ENCODE measurements around the gene FHIT.

FHIT gene

DNA sequence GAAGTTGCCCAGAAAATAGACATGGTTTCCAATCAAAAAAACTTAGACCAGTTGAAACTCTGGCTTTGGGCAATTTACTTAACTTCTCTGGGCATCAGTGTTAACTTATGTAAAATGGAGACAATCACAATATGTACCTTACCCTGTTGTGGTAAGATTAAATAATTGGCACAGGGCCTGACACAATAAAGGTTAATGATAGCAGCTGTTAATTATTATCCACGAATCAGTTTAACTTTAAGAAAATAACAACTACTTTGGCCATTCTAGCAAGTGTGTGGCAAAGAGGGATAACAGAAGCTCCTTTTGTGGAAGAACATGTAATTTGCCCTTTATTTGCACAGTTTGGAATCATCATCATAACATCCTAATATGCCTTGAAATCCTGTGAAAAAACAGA lies 787.6 kb downstream of the FHIT start:
- CTCF ChIA-PET = no interaction called here
- TF ChIP-seq, protein P1, sequence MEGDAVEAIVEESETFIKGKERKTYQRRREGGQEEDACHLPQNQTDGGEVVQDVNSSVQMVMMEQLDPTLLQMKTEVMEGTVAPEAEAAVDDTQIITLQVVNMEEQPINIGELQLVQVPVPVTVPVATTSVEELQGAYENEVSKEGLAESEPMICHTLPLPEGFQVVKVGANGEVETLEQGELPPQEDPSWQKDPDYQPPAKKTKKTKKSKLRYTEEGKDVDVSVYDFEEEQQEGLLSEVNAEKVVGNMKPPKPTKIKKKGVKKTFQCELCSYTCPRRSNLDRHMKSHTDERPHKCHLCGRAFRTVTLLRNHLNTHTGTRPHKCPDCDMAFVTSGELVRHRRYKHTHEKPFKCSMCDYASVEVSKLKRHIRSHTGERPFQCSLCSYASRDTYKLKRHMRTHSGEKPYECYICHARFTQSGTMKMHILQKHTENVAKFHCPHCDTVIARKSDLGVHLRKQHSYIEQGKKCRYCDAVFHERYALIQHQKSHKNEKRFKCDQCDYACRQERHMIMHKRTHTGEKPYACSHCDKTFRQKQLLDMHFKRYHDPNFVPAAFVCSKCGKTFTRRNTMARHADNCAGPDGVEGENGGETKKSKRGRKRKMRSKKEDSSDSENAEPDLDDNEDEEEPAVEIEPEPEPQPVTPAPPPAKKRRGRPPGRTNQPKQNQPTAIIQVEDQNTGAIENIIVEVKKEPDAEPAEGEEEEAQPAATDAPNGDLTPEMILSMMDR (conservative IDR thresholded peaks at IDR 0.05; ENCODE audit: low read depth) = no peak
- no peak for DNase-seq (ENCODE audit: low spot score)
- no peak overlapping the region for H3K27ac ChIP-seq
- POLR2A ChIA-PET (ENCODE audit: low non-redundant PET) = no interaction called here

GRCh38 chr3:60461267-60461666 lies 790.0 kb downstream of the FHIT start:
- DNase-seq (ENCODE audit: low spot score) = no peak
- ChIA-PET POLR2A (ENCODE audit: low non-redundant PET) (no interaction called here), CTCF (no interaction called here)
- TF ChIP-seq, protein P1 (conservative IDR thresholded peaks at IDR 0.05; ENCODE audit: low read depth) = no peak
- no peak overlapping the region for H3K27ac ChIP-seq

- TF ChIP-seq, protein P1 (conservative IDR thresholded peaks at IDR 0.05; ENCODE audit: low read depth) = no peak
- ChIA-PET POLR2A (ENCODE audit: low non-redundant PET) (no interaction called here), CTCF (no interaction called here)
- no peak for DNase-seq (ENCODE audit: low spot score)
- H3K27ac ChIP-seq = no peak overlapping the region
Observed at GRCh38 chr3:60456180-60456579, 795.1 kb downstream of the FHIT start.

DNA sequence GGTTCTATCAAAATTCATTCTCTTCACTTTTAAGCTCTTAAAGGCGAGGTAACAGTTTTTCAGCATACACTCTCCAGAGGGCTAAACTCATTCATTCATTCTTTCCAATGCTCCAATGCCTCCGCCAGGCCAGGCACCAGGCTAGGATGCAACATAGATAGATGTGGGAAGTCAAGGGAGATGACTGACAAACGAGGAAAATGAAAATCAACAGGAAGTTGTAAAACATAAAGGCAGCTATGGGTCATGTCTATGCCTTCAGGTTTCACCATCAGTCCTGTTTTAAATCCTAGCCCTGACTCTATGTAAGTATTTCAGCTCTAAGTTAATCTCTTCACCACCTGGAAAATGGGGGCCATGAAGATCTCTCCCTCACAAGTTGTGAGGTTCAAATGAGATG lies 797.9 kb downstream of the FHIT start:
- POLR2A ChIA-PET (ENCODE audit: low non-redundant PET) = no interaction called here
- TF ChIP-seq, protein P1 (conservative IDR thresholded peaks at IDR 0.05; ENCODE audit: low read depth) = no peak
- CTCF ChIA-PET = no interaction called here
- H3K27ac ChIP-seq = no peak overlapping the region
- no peak for DNase-seq (ENCODE audit: low spot score)

DNA sequence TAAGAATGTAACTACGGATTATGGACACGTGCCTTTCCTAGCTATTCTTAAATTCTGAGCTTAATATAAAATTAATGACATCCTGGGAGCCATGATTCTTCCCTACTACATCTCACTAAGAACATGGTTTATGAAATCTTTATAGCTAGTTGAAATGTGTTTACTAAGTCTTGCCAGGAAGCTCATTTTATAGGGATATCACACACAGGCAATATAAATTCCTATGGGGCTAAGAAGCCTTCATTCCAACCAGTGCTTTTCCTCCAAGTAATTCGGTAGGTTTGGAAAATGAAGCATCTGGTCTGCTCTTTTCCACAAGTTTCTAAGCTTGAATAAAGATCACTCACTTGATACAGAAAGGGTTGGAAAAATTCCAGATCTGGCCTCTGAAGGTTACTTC lies 802.6 kb downstream of the FHIT start:
- ChIA-PET CTCF (no interaction called here), POLR2A (ENCODE audit: low non-redundant PET) (no interaction called here)
- no peak for DNase-seq (ENCODE audit: low spot score)
- H3K27ac ChIP-seq = no peak overlapping the region
- TF ChIP-seq, protein P1 (conservative IDR thresholded peaks at IDR 0.05; ENCODE audit: low read depth) = no peak

DNA sequence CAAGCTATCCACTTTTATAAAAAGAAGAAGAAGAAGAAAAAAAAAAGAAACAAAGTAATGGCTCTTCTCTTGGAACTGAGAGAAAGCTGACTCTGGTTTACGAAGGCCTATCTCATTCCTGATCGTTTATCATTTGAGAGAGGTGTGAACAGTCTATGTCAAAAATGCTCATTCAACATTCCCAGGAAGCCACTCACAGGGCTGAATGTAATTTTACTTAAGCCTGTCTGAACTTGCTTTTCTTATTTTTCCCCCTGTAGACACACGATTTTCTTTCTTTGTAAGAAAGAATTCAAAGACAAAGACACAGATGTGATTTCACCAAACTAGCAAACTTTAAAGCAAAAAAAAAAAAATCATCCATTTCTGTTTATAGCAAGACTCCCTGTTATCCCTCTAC lies 805.8 kb downstream of the FHIT start:
- H3K27ac ChIP-seq = no peak overlapping the region
- ChIA-PET POLR2A (ENCODE audit: low non-redundant PET) (no interaction called here), CTCF (no interaction called here)
- TF ChIP-seq, protein P1 (conservative IDR thresholded peaks at IDR 0.05; ENCODE audit: low read depth) = no peak
- no peak for DNase-seq (ENCODE audit: low spot score)

GRCh38 chr3:60444898-60445437 lies 806.3 kb downstream of the FHIT start:
- no peak overlapping the region for H3K27ac ChIP-seq
- TF ChIP-seq, protein P1 (conservative IDR thresholded peaks at IDR 0.05; ENCODE audit: low read depth) = no peak
- CTCF ChIA-PET = no interaction called here
- no peak for DNase-seq (ENCODE audit: low spot score)
- POLR2A ChIA-PET (ENCODE audit: low non-redundant PET) = no interaction called here
